Activated CD4-positive, alpha-beta T cell treated with anti-CD3 and anti-CD28 coated beads for 4 hours (primary cell): Measurements from ENCODE around the gene CLIC4.
"Not testable (repeated sequence)": the region's sequence is repeated elsewhere in the genome, so short reads cannot be mapped to it uniquely, and the experiment has no call there.

Experiments
- DNase-seq, 2 donors: peaks; one replicate each; pipeline ENCODE4 v3.0.0-alpha.2; 2020

CLIC4 gene

DNA sequence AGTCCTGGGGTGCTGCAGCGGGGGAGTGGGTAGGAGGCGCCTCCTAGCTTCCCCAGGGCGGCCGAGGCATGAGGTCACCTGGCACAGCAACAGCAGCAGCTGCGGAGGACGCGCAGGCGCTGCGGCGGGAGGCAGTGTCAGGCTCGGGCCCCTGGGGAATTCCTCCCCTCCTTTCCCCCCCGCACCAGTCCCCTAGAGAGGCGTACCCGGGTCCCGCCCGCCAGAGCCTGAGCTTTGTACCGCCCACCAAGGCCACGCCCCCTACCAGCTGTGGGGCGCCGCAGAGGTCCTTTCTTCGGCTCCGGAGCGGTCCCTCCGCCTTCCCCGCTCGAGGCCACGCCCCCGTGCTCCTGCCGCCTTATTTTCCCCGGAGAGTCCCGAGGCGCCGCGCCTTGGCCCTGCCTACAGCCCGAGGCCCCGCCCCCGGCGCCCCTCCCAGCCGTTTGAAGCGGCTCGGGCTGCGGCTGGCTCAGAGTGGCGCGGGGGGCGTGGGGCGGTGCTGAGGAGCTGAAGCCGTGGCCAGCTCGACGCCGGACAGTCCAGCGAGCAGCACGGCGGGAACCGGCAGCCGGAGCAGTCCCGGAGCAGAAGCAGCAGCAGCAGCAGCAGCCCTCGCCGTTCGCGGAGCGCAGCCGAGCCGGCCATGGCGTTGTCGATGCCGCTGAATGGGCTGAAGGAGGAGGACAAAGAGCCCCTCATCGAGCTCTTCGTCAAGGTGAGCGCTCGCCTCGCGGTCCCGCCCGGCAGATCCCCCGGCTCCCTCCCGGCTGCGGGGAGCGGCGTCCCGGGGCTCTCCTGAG lies at the start of gene CLIC4:
TSS of gene CLIC4 (plus strand) at position 537 of the 800 bp plus-strand sequence. CDS start at position 644, 107 bp downstream.
- DNase-seq, result peak; percentile 99 to 100

- no peak for DNase-seq
Observed at GRCh38 chr1:24696041-24696755, 49.0 kb upstream of the CLIC4 start.

DNA sequence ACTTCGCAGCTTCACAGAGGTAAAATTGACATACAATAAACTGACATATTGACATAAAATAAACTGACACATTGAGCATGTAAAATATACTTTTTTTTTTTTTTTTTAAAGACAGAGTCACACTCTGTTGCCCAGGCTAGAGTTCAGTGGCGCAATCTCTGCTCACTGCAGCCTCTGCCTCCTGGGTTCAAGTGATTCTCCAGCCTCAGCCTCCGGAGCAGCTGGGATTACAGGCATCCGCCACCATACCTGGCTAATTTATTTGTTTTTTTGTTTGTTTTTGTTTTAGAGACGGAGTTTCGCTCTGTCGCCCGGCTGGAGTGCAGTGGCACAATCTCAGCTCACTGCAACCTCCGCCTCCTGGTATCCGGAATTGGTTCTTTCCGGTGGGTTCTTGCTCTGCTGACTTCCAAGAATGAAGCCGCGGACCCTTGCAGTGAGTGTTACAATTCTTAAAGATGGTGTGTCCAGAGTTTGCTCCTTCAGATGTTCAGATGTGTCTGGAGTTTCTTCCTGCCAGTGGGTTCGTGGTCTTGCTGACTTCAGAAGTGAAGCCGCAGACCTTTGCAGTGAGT lies 48.4 kb upstream of the CLIC4 start:
- DNase-seq, result no peak

GRCh38 chr1:24697453-24698001 lies 47.7 kb upstream of the CLIC4 start:
- DNase-seq, result not testable (repeated sequence)

DNA sequence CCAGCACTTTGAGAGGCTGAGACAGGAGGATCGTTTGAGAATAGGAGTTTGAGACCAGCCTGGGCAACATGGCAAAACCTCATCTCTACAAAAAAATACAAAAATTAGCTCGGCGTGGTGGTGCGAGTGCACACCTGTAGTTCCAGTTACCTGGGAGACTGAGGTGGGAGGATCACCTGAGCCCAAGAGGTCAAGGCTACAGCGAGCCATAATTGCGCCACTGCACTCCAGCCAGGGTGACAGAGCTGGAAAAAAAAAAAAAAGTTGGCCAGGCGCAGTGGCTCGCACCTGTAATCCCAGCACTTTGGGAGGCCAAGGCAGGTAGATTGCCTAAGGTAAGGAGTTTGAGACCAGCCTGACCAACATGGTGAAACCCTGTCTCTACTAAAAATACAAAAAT lies 46.9 kb upstream of the CLIC4 start:
- not testable (repeated sequence) for DNase-seq

GRCh38 chr1:24699628-24700027 lies 45.6 kb upstream of the CLIC4 start:
- no peak for DNase-seq

DNA sequence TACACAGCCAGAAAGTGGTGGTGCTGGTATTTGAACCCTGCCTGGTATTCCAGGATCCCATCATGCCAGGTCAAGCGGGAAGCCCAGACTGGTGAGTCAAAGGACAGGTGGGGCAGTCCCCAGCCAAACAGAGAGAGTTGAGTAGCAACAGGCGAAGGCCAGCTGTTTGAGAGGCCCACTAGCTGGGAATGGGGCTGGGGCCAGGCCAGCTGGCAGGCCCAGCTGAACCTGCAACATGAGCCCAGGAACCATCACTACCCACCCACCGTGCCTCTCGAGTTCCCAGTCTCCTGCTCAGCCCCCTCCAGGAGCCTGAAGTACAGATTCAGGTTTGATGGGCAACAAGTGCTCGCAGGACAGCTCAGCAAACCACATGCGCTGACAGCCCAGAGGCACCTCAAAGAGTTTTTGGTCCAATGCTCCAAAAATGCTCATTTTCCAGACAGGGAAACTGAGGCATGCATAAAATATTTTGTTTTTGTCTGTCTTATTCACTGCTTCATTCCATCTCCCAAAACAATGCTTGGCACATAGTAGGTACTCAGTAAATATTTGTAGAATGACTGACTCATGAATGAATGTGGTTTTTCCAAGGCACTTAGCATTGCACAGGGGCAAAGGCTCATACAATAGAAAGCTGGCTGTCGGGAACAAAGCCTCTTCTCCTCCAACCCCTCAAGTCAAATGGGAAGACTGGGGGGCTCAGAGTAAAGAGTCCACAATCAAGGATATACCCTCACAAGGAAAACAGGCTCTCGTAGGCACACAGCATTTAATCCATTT lies 42.5 kb upstream of the CLIC4 start:
- DNase-seq, result no peak

DNA sequence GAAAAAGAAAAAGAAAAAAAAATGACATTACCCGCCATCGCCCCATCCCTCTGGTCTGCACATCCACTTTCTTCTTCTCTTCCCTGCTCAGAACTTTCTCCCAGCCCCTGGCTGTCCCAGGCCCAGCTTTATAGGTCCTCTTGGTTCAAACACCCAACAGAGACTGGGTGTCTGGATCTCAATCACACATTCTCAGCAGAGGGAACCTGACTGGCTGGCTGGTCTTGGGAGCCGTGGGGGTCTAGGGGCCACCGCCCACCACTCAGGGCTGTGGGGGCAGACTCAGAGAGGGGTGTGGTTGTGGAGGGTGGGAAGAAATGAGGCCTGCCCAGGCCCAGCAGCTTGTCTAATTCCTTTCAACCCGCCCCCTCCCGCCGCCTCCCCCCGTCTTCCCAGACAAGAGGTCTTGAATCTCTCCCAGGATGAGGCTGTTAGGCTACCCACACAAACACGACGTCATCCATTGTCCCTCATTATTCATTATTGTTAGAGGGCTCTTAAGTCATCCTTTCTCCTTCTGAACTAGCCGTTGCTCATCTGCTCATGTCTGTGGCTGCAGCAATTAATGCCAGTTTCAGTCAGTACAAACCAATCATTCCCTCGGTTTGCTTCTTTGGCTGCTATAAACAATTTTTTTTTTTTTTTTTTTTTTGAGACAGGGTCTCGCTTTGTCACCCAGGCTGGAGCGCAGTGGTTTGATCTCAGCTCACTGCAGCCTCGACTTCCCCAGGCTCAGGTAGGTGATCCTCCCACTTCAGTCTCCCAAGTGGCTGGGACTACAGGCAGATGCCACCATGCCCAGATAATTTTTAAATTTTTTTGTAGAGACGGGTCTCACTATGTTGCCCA lies 40.6 kb upstream of the CLIC4 start:
- no peak for DNase-seq

- no peak for DNase-seq
Observed at GRCh38 chr1:24705260-24706073, 39.8 kb upstream of the CLIC4 start.

DNA sequence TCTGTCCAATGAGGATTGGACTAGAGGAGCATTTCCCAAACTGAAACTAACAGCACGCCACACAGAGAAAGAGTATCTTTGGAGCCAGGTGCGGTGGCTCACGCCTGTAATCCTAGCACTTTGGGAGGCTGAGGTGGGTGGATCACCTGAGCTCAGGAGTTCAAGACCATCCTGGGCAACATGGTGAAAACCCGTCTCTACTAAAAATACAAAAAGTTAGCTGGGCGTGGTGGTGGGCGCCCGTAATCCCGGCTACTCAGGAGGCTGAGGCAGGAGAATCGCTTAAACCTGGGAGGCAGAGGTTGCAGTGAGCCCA lies 39.2 kb upstream of the CLIC4 start:
- not testable (repeated sequence) for DNase-seq

- DNase-seq, result no peak
Observed at GRCh38 chr1:24707687-24708086, 37.6 kb upstream of the CLIC4 start.

DNA sequence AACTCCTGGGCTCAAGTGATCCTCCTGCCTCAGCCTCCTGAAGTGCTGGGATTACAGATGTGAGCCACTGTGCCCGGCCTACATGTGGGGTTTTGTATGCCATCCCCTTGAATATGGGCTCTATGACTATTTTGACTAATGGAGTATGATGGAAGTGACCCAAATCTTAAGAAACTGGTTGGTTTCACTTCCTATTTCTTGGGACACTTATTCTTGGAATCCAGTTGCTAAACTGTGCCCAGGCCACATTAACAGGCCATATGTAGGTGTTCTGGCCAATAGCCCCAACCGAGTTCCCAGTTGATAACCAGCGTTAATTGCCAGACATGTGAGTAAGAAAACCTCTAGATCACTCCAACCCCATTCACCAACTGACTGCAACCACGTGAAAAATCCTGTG lies 36.3 kb upstream of the CLIC4 start:
- no peak for DNase-seq

- DNase-seq, result no peak
Observed at GRCh38 chr1:24709791-24710441, 35.3 kb upstream of the CLIC4 start.

GRCh38 chr1:24711329-24711728 lies 33.9 kb upstream of the CLIC4 start:
- no peak for DNase-seq

DNA sequence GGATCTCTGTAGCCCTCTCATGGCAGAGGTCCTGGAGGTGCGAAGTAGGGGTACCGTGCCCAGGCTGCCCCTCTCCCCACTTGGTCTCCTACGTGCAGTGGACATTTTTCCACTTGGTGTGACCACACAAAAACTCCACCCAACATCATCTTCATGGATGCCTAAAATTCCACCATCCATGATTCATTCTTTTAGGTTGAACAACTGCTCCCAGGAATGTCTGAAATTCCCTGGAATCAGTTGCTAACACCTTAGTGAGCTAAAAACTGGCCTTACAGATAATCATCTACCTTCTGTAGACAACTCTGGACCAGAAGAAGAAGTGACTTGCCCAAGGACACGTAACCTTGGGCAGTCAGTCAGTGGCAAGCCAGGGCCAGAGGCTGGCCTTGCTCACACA lies 32.1 kb upstream of the CLIC4 start:
- DNase-seq, result no peak

GRCh38 chr1:24713736-24714135 lies 31.5 kb upstream of the CLIC4 start:
- DNase-seq, result no peak

GRCh38 chr1:24714859-24715520 lies 30.3 kb upstream of the CLIC4 start:
- no peak for DNase-seq

DNA sequence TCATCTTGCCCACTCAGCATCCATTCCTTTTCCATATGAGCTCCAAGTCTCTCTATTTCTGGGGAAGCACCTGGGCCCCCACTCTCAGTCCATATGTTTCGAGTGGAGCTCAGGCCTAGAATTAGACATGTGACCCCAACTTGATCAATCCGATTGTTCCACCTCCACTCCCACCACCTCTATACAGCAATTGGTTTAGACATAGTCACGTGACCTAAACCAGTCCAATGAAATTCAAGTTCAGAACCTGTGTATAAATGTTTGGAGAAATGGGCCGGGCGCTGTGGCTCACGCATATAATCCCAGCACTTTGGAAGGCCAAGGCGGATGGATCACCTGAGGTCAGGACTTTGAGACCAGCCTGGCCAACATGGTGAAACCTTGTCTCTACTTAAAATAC lies 29.6 kb upstream of the CLIC4 start:
- no peak for DNase-seq

GRCh38 chr1:24717887-24718650 lies 27.2 kb upstream of the CLIC4 start:
- DNase-seq, result no peak
